ENCODE measurements around the gene FKBP8. TPM values are rescaled to one million over a fixed set of nuclear protein-coding genes. Genes with fewer than 3 reads are reported as not detected.

The FKBP8 gene
- total RNA-seq, 2 donors from 2014 or later = 277 to 336 TPM

DNA sequence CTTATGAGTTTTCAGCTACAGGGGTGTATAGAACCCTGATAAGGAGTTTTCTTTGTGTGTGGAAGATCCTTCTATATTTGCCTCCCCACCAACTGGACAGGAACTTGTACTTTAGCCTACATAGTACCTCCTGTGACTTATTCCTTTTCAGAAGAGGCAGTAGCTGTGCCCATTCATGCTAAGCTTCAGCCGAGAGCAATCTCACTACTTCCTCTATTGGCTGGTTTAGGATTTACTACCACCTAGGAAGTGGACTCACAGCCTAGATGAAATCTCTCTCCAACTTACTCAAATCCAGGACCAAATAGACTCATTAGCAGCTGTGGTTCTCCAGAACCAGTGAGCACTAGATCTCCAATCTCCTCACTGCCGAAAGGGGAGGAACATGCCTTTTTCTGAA, 42.9 kb upstream of the FKBP8 start:
- Histone ChIP-seq H3K36me3 (ENCODE audit: control insufficient read depth, insufficient read depth, low read length) (peaks cover 3% of the 10 kb centered on the region), H3K27me3 (ENCODE audit: control insufficient read depth, insufficient read depth, low read length, poor library complexity, severe bottlenecking) (no peaks in the 10 kb centered on the region), H3K4me3 (ENCODE audit: low read length) (no peak overlapping the region), H3K4me1 (ENCODE audit: control insufficient read depth, insufficient read depth, low read length) (no peaks in the 10 kb centered on the region), H3K27ac (ENCODE audit: low read depth, low read length) (no peak overlapping the region), H3K9me3 (ENCODE audit: control insufficient read depth, low read length) (no peaks in the 10 kb centered on the region), H3K9ac (ENCODE audit: extremely low read depth, low read length, poor library complexity, severe bottlenecking) (no peak overlapping the region)
- H3K4me1 Mint-ChIP-seq = peaks cover 9% of the 10 kb centered on the region
- H3K4me3 Mint-ChIP-seq = no peak overlapping the region
- DNase-seq = no peak
- H3K9me3 Mint-ChIP-seq = no peaks in the 10 kb centered on the region
- H3K27me3 Mint-ChIP-seq (ENCODE audit: insufficient read depth) = peaks cover 4% of the 10 kb centered on the region
- 92 to 100% methylated on average over 1 to 2 of the region's 2 CpGs for WGBS, 2 experiments (ENCODE audit: insufficient coverage in 1 of 2, insufficient read length in 1 of 2)
- no peak overlapping the region for H3K27ac Mint-ChIP-seq
- H3K36me3 Mint-ChIP-seq (ENCODE audit: low read depth) = peaks cover 3% of the 10 kb centered on the region
- TF ChIP-seq, protein P1, sequence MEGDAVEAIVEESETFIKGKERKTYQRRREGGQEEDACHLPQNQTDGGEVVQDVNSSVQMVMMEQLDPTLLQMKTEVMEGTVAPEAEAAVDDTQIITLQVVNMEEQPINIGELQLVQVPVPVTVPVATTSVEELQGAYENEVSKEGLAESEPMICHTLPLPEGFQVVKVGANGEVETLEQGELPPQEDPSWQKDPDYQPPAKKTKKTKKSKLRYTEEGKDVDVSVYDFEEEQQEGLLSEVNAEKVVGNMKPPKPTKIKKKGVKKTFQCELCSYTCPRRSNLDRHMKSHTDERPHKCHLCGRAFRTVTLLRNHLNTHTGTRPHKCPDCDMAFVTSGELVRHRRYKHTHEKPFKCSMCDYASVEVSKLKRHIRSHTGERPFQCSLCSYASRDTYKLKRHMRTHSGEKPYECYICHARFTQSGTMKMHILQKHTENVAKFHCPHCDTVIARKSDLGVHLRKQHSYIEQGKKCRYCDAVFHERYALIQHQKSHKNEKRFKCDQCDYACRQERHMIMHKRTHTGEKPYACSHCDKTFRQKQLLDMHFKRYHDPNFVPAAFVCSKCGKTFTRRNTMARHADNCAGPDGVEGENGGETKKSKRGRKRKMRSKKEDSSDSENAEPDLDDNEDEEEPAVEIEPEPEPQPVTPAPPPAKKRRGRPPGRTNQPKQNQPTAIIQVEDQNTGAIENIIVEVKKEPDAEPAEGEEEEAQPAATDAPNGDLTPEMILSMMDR (conservative IDR thresholded peaks at IDR 0.05) = peak; percentile 19

DNA sequence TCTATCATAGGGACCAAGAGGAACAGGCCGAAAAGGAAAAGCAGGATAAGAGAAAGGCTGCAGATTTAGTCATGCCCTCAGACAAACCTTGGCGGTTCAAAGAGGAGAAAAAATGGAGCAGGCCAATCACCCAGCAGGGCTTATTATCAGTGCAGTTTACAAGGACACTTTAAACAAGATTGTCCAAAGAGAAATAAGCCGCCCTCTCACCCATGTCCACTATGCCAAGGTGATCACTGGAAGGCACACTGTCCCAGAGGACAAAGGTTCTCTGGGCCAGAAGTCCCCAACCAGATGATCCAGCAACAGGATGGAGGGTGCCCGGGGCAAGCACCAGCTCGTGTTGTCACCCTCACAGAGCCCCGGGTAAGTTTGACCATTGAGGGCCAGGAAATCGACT, 36.9 kb upstream of the FKBP8 start:
- H3K27ac Mint-ChIP-seq = no peak overlapping the region
- peaks cover 4% of the 10 kb centered on the region for H3K27me3 Mint-ChIP-seq (ENCODE audit: insufficient read depth)
- no peaks in the 10 kb centered on the region for H3K9me3 Mint-ChIP-seq
- no peak for DNase-seq
- peaks cover 22% of the 10 kb centered on the region for H3K36me3 ChIP-seq (ENCODE audit: control insufficient read depth, insufficient read depth, low read length)
- no peaks in the 10 kb centered on the region for H3K4me1 Mint-ChIP-seq
- TF ChIP-seq, protein P1 (conservative IDR thresholded peaks at IDR 0.05) = no peak
- H3K4me1 ChIP-seq (ENCODE audit: control insufficient read depth, insufficient read depth, low read length) = no peaks in the 10 kb centered on the region
- no peak overlapping the region for H3K9ac ChIP-seq (ENCODE audit: extremely low read depth, low read length, poor library complexity, severe bottlenecking)
- H3K27me3 ChIP-seq (ENCODE audit: control insufficient read depth, insufficient read depth, low read length, poor library complexity, severe bottlenecking) = no peaks in the 10 kb centered on the region
- no peak overlapping the region for H3K4me3 Mint-ChIP-seq
- H3K36me3 Mint-ChIP-seq (ENCODE audit: low read depth) = peaks cover 15% of the 10 kb centered on the region
- no peaks in the 10 kb centered on the region for H3K9me3 ChIP-seq (ENCODE audit: control insufficient read depth, low read length)
- H3K27ac ChIP-seq (ENCODE audit: low read depth, low read length) = no peak overlapping the region
- H3K4me3 ChIP-seq (ENCODE audit: low read length) = no peak overlapping the region
- 77 to 85% methylated on average over 7 of the region's 7 CpGs for WGBS, 2 experiments (ENCODE audit: insufficient coverage in 1 of 2, insufficient read length in 1 of 2)

DNA sequence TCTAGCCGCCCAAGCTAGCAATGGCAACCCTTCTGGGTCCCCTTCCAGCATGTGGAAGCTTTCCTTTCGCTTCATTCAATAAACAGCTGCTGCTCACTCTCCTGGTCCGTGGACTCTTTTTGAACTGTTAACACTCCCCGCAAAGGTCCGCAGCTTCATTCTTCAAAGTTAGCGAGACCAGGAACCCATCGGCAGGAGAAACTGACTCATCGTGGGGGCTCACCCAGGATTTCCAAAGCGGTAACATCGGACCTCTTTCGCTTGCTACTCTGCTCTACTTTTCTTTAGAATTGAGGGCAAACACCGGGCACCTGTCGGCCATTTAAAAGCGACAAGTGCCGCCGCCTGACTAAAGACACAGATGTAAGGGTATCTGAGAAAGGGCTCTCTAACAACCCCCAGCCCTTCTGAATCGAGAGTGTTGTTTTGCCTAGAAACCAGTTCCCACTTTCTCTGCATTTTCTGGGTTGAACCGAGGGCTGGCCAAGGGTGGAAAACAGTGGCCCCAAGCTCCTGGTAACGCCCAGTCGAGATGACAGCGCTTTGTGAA, 34.1 kb upstream of the FKBP8 start:
- H3K4me3 Mint-ChIP-seq = no peak overlapping the region
- DNase-seq = no peak
- TF ChIP-seq, protein P1 (conservative IDR thresholded peaks at IDR 0.05) = no peak
- H3K27me3 Mint-ChIP-seq (ENCODE audit: insufficient read depth) = peaks cover 2% of the 10 kb centered on the region
- H3K27me3 ChIP-seq (ENCODE audit: control insufficient read depth, insufficient read depth, low read length, poor library complexity, severe bottlenecking) = no peaks in the 10 kb centered on the region
- H3K27ac ChIP-seq (ENCODE audit: low read depth, low read length) = no peak overlapping the region
- peaks cover 40% of the 10 kb centered on the region for H3K36me3 Mint-ChIP-seq (ENCODE audit: low read depth)
- peak overlapping the region; percentile 69 for H3K27ac Mint-ChIP-seq
- H3K36me3 ChIP-seq (ENCODE audit: control insufficient read depth, insufficient read depth, low read length) = peaks cover 47% of the 10 kb centered on the region
- H3K4me1 Mint-ChIP-seq = peaks cover 8% of the 10 kb centered on the region
- H3K4me1 ChIP-seq (ENCODE audit: control insufficient read depth, insufficient read depth, low read length) = peaks cover 7% of the 10 kb centered on the region
- no peaks in the 10 kb centered on the region for H3K9me3 ChIP-seq (ENCODE audit: control insufficient read depth, low read length)
- no peaks in the 10 kb centered on the region for H3K9me3 Mint-ChIP-seq
- 92 to 95% methylated on average over 18 to 21 of the region's 21 CpGs for WGBS, 2 experiments (ENCODE audit: insufficient coverage in 1 of 2, insufficient read length in 1 of 2)
- no peak overlapping the region for H3K9ac ChIP-seq (ENCODE audit: extremely low read depth, low read length, poor library complexity, severe bottlenecking)
- no peak overlapping the region for H3K4me3 ChIP-seq (ENCODE audit: low read length)

Measured in endodermal cell (in vitro differentiated cells).